Measurements from ENCODE around the gene CA6.

DNA sequence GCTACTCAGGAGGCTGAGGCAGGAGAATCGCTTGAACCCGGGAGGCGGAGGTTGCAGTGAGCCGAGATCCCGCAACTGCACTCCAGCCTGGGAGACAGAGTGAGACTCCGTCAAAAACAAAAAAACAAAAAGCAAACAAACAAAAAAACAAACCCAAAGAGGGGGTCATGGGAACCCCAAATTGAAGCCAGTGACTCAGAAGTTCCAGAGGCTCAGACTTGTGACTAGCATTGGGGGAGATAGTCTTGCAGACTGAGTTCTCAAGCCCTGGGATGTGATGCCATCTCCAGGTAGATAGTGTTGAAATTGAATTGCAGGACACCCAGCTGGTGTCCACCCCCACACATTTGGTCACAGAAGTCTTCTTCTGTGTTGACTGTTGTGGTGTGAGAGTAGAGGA, 42.3 kb upstream of the CA6 start:
- TF ChIP-seq, protein P1, sequence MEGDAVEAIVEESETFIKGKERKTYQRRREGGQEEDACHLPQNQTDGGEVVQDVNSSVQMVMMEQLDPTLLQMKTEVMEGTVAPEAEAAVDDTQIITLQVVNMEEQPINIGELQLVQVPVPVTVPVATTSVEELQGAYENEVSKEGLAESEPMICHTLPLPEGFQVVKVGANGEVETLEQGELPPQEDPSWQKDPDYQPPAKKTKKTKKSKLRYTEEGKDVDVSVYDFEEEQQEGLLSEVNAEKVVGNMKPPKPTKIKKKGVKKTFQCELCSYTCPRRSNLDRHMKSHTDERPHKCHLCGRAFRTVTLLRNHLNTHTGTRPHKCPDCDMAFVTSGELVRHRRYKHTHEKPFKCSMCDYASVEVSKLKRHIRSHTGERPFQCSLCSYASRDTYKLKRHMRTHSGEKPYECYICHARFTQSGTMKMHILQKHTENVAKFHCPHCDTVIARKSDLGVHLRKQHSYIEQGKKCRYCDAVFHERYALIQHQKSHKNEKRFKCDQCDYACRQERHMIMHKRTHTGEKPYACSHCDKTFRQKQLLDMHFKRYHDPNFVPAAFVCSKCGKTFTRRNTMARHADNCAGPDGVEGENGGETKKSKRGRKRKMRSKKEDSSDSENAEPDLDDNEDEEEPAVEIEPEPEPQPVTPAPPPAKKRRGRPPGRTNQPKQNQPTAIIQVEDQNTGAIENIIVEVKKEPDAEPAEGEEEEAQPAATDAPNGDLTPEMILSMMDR (IDR thresholded peaks at IDR 0.05): no peak
- TF ChIP-seq POLR2A (IDR thresholded peaks at IDR 0.05): no peak
